WERI-Rb-1 (cell line): ENCODE results near the gene ATRNL1.

ENCODE experiments used
- DNase-seq: peaks from one replicate; pipeline ENCODE4 v3.0.0-alpha.2; 2020
- H3K27ac ChIP-seq: fragments of 250-450 bp; sonication (Bioruptor Pico); 2 replicates; pipeline ENCODE4 v1.5.1; 2020; ENCODE audit warnings: mild to moderate bottlenecking, moderate library complexity
- H3K27me3 ChIP-seq: fragments of 250-450 bp; sonication (Bioruptor Pico); 2 replicates; pipeline ENCODE4 v1.5.1; 2021; ENCODE audit warnings: mild to moderate bottlenecking, low read depth, moderate library complexity; ENCODE audit not compliant: insufficient read depth, severe bottlenecking
- H3K36me3 ChIP-seq: fragments of 250-450 bp; sonication (Bioruptor Pico); 2 replicates; pipeline ENCODE4 v1.5.1; 2020; ENCODE audit warnings: mild to moderate bottlenecking, moderate library complexity
- H3K4me3 ChIP-seq: 2 replicates; pipeline ENCODE4 v1.5.1; 2011; ENCODE audit warnings: low read depth, mild to moderate bottlenecking, control low read depth, low read length
- H3K9me3 ChIP-seq: fragments of 250-450 bp; sonication (Bioruptor Pico); 2 replicates; pipeline ENCODE4 v1.5.1; 2021; ENCODE audit warnings: mild to moderate bottlenecking, moderate library complexity; ENCODE audit not compliant: severe bottlenecking
- CTCF ChIP-seq: IDR thresholded peaks from 2 replicates; pipeline ENCODE4 v1.5.1; 2011; ENCODE audit warnings: low read depth, mild to moderate bottlenecking, control low read depth, inconsistent platforms, low read length

The ATRNL1 gene

GRCh38 chr10:115052728-115053127 is 40.4 kb upstream of the ATRNL1 start:
- H3K9me3 ChIP-seq: no peaks in the 10 kb centered on the region

GRCh38 chr10:115056186-115056585 is 37.0 kb upstream of the ATRNL1 start:
- DNase-seq: no peak
- TF ChIP-seq CTCF: no peak
- no peaks in the 10 kb centered on the region for H3K36me3 ChIP-seq
- no peaks in the 10 kb centered on the region for H3K9me3 ChIP-seq
- H3K27me3 ChIP-seq: no peaks in the 10 kb centered on the region
- H3K4me3 ChIP-seq: no peak overlapping the region
- H3K27ac ChIP-seq: no peak overlapping the region

More at GRCh38 chr10:115052728-115053127, 40.4 kb upstream of the ATRNL1 start:
- no peak for DNase-seq
- Histone ChIP-seq H3K27me3 (no peaks in the 10 kb centered on the region), H3K4me3 (no peak overlapping the region), H3K27ac (no peak overlapping the region), H3K36me3 (no peaks in the 10 kb centered on the region)
- TF ChIP-seq CTCF: no peak

GRCh38 chr10:115059301-115059898 is 33.8 kb upstream of the ATRNL1 start:
- Histone ChIP-seq H3K27ac (no peak overlapping the region), H3K27me3 (no peaks in the 10 kb centered on the region), H3K4me3 (no peak overlapping the region), H3K36me3 (no peaks in the 10 kb centered on the region), H3K9me3 (no peaks in the 10 kb centered on the region)
- DNase-seq: no peak
- TF ChIP-seq CTCF: no peak

GRCh38 chr10:115063701-115064658 is 29.2 kb upstream of the ATRNL1 start:
- no peak overlapping the region for H3K4me3 ChIP-seq
- DNase-seq: no peak
- H3K27ac ChIP-seq: no peak overlapping the region
- no peaks in the 10 kb centered on the region for H3K9me3 ChIP-seq
- no peak for TF ChIP-seq CTCF
- no peaks in the 10 kb centered on the region for H3K36me3 ChIP-seq
- H3K27me3 ChIP-seq: no peaks in the 10 kb centered on the region

- no peak overlapping the region for H3K4me3 ChIP-seq
- TF ChIP-seq CTCF: no peak
- no peaks in the 10 kb centered on the region for H3K9me3 ChIP-seq
- H3K27me3 ChIP-seq: no peaks in the 10 kb centered on the region
- DNase-seq: no peak
- H3K27ac ChIP-seq: no peak overlapping the region
- no peaks in the 10 kb centered on the region for H3K36me3 ChIP-seq
Observed at GRCh38 chr10:115065801-115066200, 27.4 kb upstream of the ATRNL1 start.
